Uterus (tissue), 4 donors: Measurements from ENCODE around the gene MRPL14. TPM values are rescaled to one million over a fixed set of nuclear protein-coding genes. Genes with fewer than 3 reads are reported as not detected.

Experiments used
- DNase-seq, 2 donors: peaks; one replicate each; pipeline ENCODE4 v3.0.0-alpha.2; 2019 to 2020
- H3K27ac ChIP-seq, 2 donors: fragments of 200-600 bp; sonication (generic); 1 replicate in 1 of 2; 2 replicates in 1 of 2; pipeline ENCODE4 v1.5.1; 2016 to 2018
- H3K27me3 ChIP-seq, 2 donors: fragments of 200-600 bp; sonication (generic); one replicate each; pipeline ENCODE4 v1.5.1; 2018 to 2019; ENCODE audit warnings: control low read depth in 1 of 2
- H3K36me3 ChIP-seq, 2 donors: fragments of 200-600 bp; sonication (generic); one replicate each; pipeline ENCODE4 v1.5.1; 2019; ENCODE audit warnings: control low read depth in 1 of 2
- H3K4me1 ChIP-seq, 2 donors: fragments of 200-600 bp; sonication (generic); one replicate each; pipeline ENCODE4 v1.5.1; 2018 to 2019; ENCODE audit warnings: control low read depth in 1 of 2
- H3K4me3 ChIP-seq, 2 donors: fragments of 200-600 bp; sonication (generic); 1 replicate in 1 of 2; 2 replicates in 1 of 2; pipeline ENCODE4 v1.5.1; 2018 to 2019; ENCODE audit warnings: mild to moderate bottlenecking in 1 of 2
- H3K9me3 ChIP-seq, 2 donors: fragments of 200-600 bp; sonication (generic); one replicate each; pipeline ENCODE4 v1.5.1; 2019; ENCODE audit warnings: control low read depth in 1 of 2
- POLR2A ChIP-seq, 2 donors: fragments of 450-650 bp; IDR thresholded peaks; one replicate each; pipeline ENCODE4 v1.6.1; 2016; ENCODE audit warnings: antibody characterized with exemption in 2 of 2, mild to moderate bottlenecking in 1 of 2, moderate library complexity in 1 of 2
- intact Hi-C: fragments of 100-400 bp; cut with DNase I; formaldehyde crosslinking; loops from one replicate; pipeline ENCODE4 v1.15.1; 2023; ENCODE audit warnings: low total_unique reads
- total RNA-seq, 4 donors: library from RNA; depleted of rRNA in 3 of 4; stranded (reverse); fragments of >200 nt in 3 of 4; gene quantifications; one replicate each; pipeline versions ENCODE4 v1.1.0 to v1.2.4, GENCODE V29; 2014 to 2023
- TF ChIP-seq, protein P1 (sequence below), 4 experiments: fragments of 200-600 bp in 2 of 4; fragments of 450-650 bp in 2 of 4; sonication (generic) in 2 of 4; IDR thresholded peaks; one replicate each; pipeline ENCODE4 v1.5.1; 2016 to 2019; ENCODE audit warnings: antibody characterized with exemption in 4 of 4, mild to moderate bottlenecking in 2 of 4, moderate library complexity in 1 of 4
- donor health status: DM: yes; HTN: yes; CAD: no.

MRPL14 gene
- total RNA-seq, 4 donors from 2014 or later, result 19.5 to 39.1 (median 33.6) TPM

DNA sequence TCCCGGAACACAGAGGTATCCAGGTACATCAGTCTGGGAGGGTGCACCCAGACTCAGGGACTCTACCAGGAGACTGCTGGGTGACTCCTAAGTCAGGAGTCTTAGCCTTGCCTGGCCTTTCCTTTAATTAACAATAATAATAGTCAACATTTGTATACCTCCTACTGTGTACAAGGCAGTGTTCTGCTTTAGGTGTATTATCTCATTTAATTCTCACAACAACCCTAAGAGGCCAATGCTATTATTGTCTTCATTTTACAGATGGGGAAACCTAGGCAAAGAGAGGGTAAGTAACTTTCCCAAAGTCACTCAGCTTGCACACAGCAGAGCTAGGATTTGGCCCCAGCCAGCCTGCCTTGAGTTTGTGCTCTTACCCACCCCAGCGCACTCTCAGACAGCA lies 39.6 kb downstream of the MRPL14 start:
- no peak overlapping the region for H3K27ac ChIP-seq
- intact Hi-C loops, result no loop called here
- no peak for DNase-seq
- no peaks in the 10 kb centered on the region for H3K27me3 ChIP-seq
- no peaks in the 10 kb centered on the region for H3K9me3 ChIP-seq
- H3K4me1 ChIP-seq, result no peaks in the 10 kb centered on the region
- H3K36me3 ChIP-seq, result no peaks in the 10 kb centered on the region
- H3K4me3 ChIP-seq, result no peak overlapping the region
- no peak for TF ChIP-seq POLR2A (IDR thresholded peaks at IDR 0.05)
- TF ChIP-seq, protein P1, sequence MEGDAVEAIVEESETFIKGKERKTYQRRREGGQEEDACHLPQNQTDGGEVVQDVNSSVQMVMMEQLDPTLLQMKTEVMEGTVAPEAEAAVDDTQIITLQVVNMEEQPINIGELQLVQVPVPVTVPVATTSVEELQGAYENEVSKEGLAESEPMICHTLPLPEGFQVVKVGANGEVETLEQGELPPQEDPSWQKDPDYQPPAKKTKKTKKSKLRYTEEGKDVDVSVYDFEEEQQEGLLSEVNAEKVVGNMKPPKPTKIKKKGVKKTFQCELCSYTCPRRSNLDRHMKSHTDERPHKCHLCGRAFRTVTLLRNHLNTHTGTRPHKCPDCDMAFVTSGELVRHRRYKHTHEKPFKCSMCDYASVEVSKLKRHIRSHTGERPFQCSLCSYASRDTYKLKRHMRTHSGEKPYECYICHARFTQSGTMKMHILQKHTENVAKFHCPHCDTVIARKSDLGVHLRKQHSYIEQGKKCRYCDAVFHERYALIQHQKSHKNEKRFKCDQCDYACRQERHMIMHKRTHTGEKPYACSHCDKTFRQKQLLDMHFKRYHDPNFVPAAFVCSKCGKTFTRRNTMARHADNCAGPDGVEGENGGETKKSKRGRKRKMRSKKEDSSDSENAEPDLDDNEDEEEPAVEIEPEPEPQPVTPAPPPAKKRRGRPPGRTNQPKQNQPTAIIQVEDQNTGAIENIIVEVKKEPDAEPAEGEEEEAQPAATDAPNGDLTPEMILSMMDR (IDR thresholded peaks at IDR 0.05), result no peak

DNA sequence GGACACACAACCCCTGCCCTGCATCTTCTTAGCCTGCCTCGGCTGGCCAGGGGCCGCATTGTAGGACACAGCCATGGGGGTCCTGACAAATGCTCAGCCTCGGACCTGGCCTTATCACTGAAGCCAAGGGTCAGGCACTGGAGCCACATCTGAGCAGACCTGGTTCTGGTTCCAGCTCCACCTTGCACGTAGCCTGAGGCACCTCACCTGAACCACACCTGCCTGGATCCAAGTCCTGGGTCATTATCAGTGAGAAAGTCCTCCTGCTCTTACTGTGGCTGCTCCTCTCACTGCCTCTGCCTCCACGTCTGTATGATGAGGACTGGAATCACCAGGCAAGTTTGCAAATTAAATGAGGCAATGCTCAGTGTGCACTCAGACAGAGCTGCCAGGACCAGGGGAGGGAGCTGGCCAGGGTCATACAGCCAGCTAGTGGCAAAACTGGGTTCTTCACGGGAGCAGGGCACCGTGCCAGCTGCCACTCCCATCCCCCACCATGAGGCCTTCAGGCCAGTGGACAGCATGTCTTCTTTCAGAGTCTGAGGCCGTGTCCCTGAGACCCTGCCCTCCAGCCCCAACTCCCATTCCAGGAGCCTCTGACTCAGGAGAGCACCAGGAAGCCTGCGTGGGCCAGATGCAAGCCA lies 40.2 kb downstream of the MRPL14 start:
- Histone ChIP-seq H3K4me1 (no peaks in the 10 kb centered on the region), H3K27me3 (no peaks in the 10 kb centered on the region), H3K4me3 (no peak overlapping the region), H3K27ac (no peak overlapping the region), H3K9me3 (no peaks in the 10 kb centered on the region), H3K36me3 (no peaks in the 10 kb centered on the region)
- no peak for DNase-seq
- TF ChIP-seq, protein P1 (IDR thresholded peaks at IDR 0.05), result no peak
- intact Hi-C loops, result no loop called here

DNA sequence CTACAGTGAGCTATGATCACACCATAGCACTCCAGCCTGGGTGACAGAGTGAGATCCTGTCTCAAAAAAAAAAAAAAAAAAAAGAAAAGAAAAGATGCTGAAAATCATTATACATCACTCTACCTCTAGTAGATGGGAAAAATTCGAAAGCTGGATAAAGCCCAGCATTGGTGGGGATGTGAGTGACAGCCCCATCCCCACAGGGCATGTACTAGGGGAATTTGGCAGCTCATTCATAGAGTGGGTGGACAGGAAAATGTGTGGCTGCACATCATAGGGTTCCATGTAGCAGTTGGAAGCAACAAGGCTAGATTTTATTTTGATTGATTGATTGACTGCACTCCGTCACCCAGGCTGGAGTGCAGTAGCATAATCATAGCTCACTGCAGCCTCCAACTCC lies 42.0 kb downstream of the MRPL14 start:
- Histone ChIP-seq H3K9me3 (no peaks in the 10 kb centered on the region), H3K27me3 (no peaks in the 10 kb centered on the region), H3K36me3 (no peaks in the 10 kb centered on the region), H3K27ac (no peak overlapping the region), H3K4me1 (no peaks in the 10 kb centered on the region), H3K4me3 (no peak overlapping the region)
- TF ChIP-seq, protein P1 (IDR thresholded peaks at IDR 0.05), result no peak
- TF ChIP-seq POLR2A (IDR thresholded peaks at IDR 0.05), result no peak
- no peak for DNase-seq
- intact Hi-C loops, result no loop called here

DNA sequence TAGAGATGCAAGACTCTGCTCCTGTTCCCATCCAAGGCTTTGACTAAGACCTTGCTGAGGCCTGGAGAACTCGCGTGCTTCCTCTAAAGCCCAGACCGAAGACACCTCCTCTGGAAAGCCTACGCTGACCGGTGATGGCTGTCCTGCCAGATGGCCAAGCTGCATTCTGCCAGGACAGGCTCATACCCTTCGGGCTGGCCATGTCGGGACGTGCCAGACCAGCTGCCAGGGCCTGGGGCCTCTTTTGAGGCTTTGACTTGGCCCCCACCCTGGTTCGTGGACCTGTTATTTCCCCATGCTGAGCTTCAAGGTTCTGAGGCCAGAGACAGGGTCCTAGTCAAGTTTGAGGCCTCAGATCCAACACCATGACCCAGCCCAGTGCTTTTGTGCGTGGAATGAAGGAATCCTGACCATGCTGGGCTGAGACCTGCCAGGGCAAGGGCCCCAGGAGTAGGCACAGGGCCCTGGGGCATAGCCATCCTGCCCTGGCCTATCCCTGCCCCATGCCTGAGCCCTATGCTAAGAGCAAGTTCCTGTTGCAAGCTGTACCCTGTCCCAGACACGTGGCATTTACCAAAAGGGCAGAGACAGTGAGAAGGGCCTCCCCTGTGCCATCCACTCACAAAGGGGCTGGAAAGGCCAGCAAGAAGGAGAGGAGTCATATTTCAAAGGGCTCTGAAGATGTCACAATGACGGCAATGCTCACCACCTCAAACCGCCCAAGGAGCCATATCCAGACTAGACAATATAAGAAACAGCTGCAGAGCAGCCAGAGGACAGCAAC lies 42.8 kb downstream of the MRPL14 start:
- TF ChIP-seq POLR2A (IDR thresholded peaks at IDR 0.05), result no peak
- TF ChIP-seq, protein P1 (IDR thresholded peaks at IDR 0.05), result no peak
- intact Hi-C loops, result no loop called here
- Histone ChIP-seq H3K27me3 (no peaks in the 10 kb centered on the region), H3K9me3 (no peaks in the 10 kb centered on the region), H3K27ac (no peak overlapping the region), H3K4me1 (no peaks in the 10 kb centered on the region), H3K36me3 (no peaks in the 10 kb centered on the region), H3K4me3 (no peak overlapping the region)
- no peak for DNase-seq

DNA sequence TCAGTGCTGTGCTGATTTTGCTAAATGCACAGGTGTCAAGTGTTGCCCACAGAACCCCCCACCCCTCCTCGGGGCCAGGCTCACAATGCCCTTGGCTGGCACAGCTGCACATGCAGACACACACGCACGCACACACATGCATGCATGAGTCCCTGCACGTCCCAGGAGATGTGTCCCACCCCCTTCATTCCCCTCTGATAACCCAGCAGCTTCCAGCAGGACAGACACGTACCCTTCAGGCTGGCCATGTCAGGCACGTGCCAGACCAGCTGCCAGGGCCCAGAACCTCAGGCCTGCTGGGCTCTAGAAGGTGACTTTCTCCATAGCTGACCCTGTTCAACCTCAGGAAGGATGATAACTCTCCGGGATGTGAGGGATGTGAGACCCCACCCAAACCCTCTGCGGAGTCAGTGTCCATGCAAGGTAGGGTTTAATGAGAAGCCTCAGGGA lies 44.4 kb downstream of the MRPL14 start:
- Histone ChIP-seq H3K36me3 (no peaks in the 10 kb centered on the region), H3K4me1 (no peaks in the 10 kb centered on the region), H3K4me3 (no peak overlapping the region), H3K9me3 (no peaks in the 10 kb centered on the region), H3K27ac (no peak overlapping the region), H3K27me3 (no peaks in the 10 kb centered on the region)
- no peak for DNase-seq
- intact Hi-C loops, result no loop called here
- TF ChIP-seq, protein P1 (IDR thresholded peaks at IDR 0.05), result no peak
- no peak for TF ChIP-seq POLR2A (IDR thresholded peaks at IDR 0.05)
